Measurements from ENCODE around the gene NEURL3.

The NEURL3 gene

DNA sequence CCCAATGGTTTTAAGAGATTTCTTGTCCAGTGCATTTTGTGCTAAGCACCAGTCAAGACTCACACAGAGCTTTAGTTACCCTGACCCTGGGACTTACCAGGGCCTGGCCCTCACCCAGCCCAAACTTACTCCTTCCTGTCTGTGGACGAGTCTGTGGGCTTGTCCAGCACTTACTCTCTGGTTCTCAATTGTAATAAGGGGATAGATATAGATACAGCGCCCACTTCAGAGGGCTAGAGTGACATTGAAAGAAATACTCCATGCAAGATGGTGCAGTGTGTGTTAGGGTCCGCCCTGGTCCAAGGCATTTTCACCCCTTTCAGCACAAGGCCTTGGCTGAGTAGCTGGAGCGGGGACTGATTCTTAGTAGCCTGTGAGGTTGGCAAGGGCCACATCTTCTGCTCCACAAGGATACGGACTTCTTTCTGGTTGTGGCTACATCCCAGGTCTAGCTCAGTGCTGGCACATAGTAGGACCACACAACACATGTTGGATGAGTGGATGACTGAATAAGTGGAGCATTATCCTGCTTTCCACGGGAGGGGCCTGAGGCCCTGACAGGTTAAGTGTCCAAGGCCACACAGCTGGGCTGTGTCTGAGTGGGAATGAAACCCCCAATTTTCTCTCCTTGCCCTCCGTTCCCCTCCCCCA is 27.6 kb upstream of the NEURL3 start:
- TF ChIP-seq, protein P1, sequence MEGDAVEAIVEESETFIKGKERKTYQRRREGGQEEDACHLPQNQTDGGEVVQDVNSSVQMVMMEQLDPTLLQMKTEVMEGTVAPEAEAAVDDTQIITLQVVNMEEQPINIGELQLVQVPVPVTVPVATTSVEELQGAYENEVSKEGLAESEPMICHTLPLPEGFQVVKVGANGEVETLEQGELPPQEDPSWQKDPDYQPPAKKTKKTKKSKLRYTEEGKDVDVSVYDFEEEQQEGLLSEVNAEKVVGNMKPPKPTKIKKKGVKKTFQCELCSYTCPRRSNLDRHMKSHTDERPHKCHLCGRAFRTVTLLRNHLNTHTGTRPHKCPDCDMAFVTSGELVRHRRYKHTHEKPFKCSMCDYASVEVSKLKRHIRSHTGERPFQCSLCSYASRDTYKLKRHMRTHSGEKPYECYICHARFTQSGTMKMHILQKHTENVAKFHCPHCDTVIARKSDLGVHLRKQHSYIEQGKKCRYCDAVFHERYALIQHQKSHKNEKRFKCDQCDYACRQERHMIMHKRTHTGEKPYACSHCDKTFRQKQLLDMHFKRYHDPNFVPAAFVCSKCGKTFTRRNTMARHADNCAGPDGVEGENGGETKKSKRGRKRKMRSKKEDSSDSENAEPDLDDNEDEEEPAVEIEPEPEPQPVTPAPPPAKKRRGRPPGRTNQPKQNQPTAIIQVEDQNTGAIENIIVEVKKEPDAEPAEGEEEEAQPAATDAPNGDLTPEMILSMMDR (IDR thresholded peaks at IDR 0.05), result no peak
- TF ChIP-seq ZFX (IDR thresholded peaks at IDR 0.05; ENCODE audit: borderline replicate concordance), result no peak
- no peak overlapping the region; the same call in 1 of the 2 replicates for H3K27ac ChIP-seq

DNA sequence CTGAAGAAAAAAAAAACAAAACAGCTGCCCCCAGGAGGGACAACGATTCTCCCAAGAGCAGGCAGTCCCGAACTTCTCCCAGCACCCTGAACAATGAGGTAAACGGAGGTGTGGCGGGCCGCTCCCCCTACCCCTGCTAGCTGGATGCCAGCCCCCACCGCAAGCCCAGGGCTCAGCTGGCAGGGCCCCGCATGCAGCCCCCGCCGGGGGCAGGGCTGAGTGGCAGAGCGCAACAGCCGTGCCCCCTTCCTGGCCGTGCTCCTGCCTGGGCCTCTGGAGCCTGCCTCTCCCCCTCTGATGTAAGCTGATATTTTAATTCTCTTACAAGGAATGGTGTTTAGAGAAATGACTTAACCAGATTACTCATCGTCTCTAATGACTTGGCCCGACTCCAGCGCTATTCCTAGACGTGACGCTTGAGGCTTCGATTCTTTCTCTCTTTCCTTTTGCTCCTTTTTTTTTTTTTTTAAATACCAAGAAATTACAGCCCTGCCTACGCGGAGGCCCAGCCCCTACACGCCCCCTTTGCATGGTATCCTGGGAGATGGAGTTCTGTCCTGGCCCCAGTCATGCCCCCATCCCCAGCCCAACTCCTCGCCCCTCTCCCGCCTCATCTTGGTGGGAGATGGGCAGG is 26.8 kb upstream of the NEURL3 start:
- TF ChIP-seq, protein P1 (IDR thresholded peaks at IDR 0.05), result peak; percentile 9; the same call in 1 of the 2 replicates
- TF ChIP-seq ZFX (IDR thresholded peaks at IDR 0.05; ENCODE audit: borderline replicate concordance), result no peak
- no peak overlapping the region; the same call in 1 of the 2 replicates for H3K27ac ChIP-seq

DNA sequence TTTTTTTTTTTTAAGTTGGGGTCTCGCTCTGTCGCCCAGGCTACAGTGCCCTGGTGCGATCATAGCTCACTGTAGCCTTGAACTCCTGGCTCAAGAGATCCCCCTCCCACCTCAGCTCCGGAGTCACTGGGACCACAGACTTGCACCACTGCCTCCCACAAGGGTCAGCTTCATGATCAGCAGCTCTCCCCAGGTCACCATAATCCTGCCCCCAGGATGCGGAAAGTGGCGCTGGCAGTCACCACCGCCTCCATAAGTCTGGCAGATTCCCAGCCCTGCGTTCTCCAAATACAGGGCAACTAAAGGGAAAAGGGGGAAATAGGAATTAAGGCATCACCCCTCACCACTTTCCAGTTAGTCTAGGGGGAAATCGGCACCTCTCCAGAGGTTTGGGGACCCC is 26.2 kb upstream of the NEURL3 start:
- TF ChIP-seq ZFX (IDR thresholded peaks at IDR 0.05; ENCODE audit: borderline replicate concordance), result no peak
- TF ChIP-seq, protein P1 (IDR thresholded peaks at IDR 0.05), result no peak
- H3K27ac ChIP-seq, result no peak overlapping the region

DNA sequence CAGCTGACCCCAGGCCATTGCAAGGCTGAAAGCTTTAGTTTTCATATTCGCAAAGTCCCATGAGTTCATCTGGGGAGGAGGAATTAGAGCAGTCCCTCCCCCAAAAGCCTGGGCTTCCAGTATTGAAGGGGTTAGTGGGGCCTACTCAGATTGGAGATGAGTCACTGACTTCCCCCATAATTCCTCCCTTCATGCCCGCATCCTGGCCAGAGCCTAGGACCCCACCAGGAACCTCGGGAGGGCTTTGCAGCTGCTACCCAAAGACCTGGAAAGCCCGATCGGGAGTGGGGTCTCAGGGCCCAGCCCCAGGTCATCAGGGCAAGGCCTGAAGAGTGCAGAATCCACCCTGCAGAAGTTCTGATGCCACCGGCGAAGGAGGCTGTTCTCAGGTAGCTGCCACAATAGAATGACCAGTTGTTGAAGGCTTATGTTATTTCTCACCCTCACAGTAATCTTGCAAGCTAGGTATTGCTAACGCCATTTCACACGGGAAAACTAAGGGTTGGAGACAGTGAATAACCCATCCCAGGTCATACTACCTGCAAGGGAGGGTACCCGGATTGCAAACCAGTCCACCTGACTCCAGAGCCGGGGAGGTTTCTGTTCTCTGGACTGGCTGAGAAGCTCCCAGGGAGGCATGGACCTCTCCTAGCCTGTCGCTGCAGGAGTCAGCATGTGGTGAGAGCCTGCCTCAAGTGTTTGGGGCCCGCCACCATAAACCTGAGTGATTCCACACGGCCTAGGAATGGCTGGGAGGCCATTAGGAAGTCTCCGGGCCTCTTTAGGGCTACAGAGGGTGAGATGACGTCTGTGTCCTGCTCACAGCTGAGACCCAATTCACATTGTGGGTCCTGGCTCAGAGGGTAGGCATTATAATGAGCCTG is 25.6 kb upstream of the NEURL3 start:
- H3K27ac ChIP-seq, result no peak overlapping the region
- TF ChIP-seq, protein P1 (IDR thresholded peaks at IDR 0.05), result no peak
- TF ChIP-seq ZFX (IDR thresholded peaks at IDR 0.05; ENCODE audit: borderline replicate concordance), result no peak

DNA sequence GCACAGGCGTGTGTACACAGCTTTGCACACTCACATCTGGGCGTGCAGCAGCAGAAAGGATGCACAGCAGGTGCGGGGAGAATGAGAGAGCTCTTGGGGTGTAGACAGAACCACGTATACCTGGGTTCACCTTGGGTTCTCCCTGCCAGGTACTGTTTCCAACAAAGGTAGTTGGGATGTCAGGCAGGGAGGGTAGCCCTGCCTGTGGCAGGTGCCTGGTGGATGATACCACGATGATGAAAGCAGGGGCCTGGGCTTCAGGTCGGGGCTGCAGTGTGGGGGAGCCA is 24.9 kb upstream of the NEURL3 start:
- TF ChIP-seq, protein P1 (IDR thresholded peaks at IDR 0.05), result no peak
- TF ChIP-seq ZFX (IDR thresholded peaks at IDR 0.05; ENCODE audit: borderline replicate concordance), result no peak
- no peak overlapping the region for H3K27ac ChIP-seq

DNA sequence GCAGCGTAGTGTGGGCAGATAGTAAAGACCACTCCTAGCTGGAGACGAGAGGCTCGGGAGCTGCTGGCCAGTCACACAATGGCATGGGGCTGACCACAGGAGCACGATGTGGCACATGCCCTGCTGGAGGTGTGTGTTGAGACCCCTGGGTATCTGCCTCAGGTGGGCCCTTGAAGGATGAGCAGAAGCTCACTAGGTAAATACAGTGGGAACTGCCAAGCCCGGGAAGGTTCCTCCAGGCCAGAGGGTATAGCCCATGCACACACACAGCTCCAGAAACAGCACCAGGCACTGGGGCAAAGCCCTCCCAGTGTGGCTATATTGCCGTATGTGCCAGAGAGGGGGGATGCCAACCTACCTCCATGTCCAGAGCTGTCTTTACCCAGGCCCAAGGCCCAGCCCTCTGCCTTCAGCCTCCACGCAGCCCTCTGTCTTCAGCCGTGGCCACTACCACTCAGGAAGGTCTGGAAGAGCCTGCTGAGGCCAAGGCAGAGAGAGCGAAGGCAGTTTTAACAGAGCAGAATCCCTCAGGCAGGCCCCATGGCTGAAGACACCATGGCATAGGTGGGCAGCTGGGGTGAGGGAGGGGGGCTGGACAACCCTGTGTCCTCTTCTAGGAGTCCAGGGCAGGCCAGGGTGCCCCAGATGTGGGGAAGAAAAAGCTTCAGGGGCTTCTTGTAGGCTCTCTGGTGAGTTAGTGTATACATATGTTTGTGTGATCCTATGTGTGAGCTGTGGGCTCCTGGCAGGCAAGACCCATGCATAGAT is 24.4 kb upstream of the NEURL3 start:
- TF ChIP-seq ZFX (IDR thresholded peaks at IDR 0.05; ENCODE audit: borderline replicate concordance), result no peak
- TF ChIP-seq, protein P1 (IDR thresholded peaks at IDR 0.05), result no peak
- no peak overlapping the region for H3K27ac ChIP-seq

Data from 22Rv1 (cell line).